Gastrocnemius medialis (tissue), 4 donors: ENCODE results near the gene SHANK1.

ENCODE experiments used
- CTCF ChIP-seq, 5 experiments: fragments of 450-650 bp in 3 of 5; fragments of 200-600 bp in 2 of 5; sonication (generic) in 2 of 5; IDR thresholded peaks in 4 of 5; conservative IDR thresholded peaks in 1 of 5; 1 replicate in 4 of 5; 2 replicates in 1 of 5; pipeline ENCODE4 v1.5.1; 2016 to 2019; ENCODE audit warnings: antibody characterized with exemption in 5 of 5, mild to moderate bottlenecking in 3 of 5, moderate library complexity in 3 of 5
- POLR2A ChIP-seq, 2 donors: fragments of 450-650 bp; IDR thresholded peaks; one replicate each; pipeline ENCODE4 v1.6.1; 2017; ENCODE audit warnings: antibody characterized with exemption in 2 of 2, mild to moderate bottlenecking in 2 of 2, moderate library complexity in 2 of 2

GRCh38 chr19:50676625-50677197 lies 42.9 kb downstream of the SHANK1 start:
- no peak for TF ChIP-seq CTCF (IDR thresholded peaks at IDR 0.05 in 4 of 5, conservative IDR thresholded peaks at IDR 0.05 in 1 of 5)
- no peak for TF ChIP-seq POLR2A (IDR thresholded peaks at IDR 0.05)
